Measurements from ENCODE around the gene DOCK2.

Gene DOCK2

DNA sequence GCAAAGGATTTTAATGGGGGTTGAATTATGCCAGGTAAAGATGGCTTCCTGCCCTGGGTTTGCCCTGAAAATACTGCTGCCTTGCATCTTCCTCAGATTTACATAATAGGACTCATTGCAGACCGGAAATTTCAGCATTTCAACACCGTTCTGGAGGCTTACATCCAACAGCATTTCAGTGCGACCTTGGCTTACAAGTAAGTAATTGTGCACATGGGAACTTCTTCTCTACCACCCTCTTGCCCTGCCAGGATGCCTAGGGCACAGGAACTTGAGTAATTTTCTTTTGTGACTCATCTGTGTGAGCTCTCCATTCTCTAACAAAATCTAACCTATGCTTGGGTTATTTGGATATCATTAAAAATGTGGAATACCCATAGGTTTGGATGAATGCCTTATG is 80.2 kb downstream of the DOCK2 start:
- TF ChIP-seq REST (IDR thresholded peaks at IDR 0.05; ENCODE audit: insufficient read depth in 1 of 2, low read depth in 2 of 2, low read length in 2 of 2) = no peak
- no peak for TF ChIP-seq TAF1 (IDR thresholded peaks at IDR 0.05; ENCODE audit: borderline replicate concordance, insufficient read depth, low read length)
- TF ChIP-seq POLR2AphosphoS5 (IDR thresholded peaks at IDR 0.05; ENCODE audit: low read depth, low read length) = no peak
- no peak for TF ChIP-seq SIN3A (IDR thresholded peaks at IDR 0.05; ENCODE audit: borderline replicate concordance, insufficient read depth, low read length)
- no peak for TF ChIP-seq FOXP2 (optimal IDR thresholded peaks at IDR 0.05; ENCODE audit: borderline replicate concordance, extremely low read depth, extremely low read length, insufficient read depth)

- TF ChIP-seq FOXP2 (optimal IDR thresholded peaks at IDR 0.05; ENCODE audit: borderline replicate concordance, extremely low read depth, extremely low read length, insufficient read depth) = no peak
These were observed 82.6 kb downstream of the DOCK2 start for GRCh38 chr5:169719360-169720314.

- TF ChIP-seq TAF1 (IDR thresholded peaks at IDR 0.05; ENCODE audit: borderline replicate concordance, insufficient read depth, low read length) (no peak), REST (IDR thresholded peaks at IDR 0.05; ENCODE audit: insufficient read depth in 1 of 2, low read depth in 2 of 2, low read length in 2 of 2) (no peak), FOXP2 (optimal IDR thresholded peaks at IDR 0.05; ENCODE audit: borderline replicate concordance, extremely low read depth, extremely low read length, insufficient read depth) (no peak), POLR2AphosphoS5 (IDR thresholded peaks at IDR 0.05; ENCODE audit: low read depth, low read length) (no peak), SIN3A (IDR thresholded peaks at IDR 0.05; ENCODE audit: borderline replicate concordance, insufficient read depth, low read length) (no peak)
These were observed 84.7 kb downstream of the DOCK2 start for GRCh38 chr5:169721771-169722170.

DNA sequence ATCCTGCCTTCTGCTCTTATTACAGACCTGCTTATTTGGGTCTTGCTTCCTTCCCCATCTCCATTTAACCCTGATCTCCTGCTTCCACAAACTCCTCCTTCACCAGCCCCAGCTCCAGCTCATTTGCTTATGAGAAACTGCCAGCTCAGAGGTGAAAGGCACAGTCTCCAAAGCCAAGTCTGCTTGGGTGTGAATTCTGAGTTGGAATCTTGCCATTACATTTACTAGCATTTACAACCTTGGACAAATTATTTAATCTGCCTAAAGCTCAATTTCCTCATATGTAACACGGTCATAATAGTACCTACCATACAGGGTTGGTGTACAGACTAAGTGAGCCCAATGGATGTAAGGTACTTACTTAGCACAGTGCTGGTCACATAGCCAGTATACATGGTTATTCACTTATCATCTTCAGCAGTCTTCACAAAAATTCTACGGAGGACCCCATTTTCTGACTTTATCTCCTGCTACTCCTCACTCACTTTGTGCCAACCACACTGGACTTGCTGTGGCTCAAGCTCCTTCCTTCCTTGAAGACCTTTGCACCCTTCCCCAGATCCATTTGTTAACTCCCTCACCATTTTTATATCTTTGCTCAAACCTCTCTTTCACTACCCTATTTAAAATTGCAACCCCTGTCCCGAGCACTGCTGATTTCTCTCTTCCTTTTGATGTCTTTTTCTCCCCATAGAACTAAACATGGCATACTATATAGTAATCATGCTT is 86.2 kb downstream of the DOCK2 start:
- TF ChIP-seq FOXP2 (optimal IDR thresholded peaks at IDR 0.05; ENCODE audit: borderline replicate concordance, extremely low read depth, extremely low read length, insufficient read depth) = no peak
- no peak for TF ChIP-seq SIN3A (IDR thresholded peaks at IDR 0.05; ENCODE audit: borderline replicate concordance, insufficient read depth, low read length)
- no peak for TF ChIP-seq TAF1 (IDR thresholded peaks at IDR 0.05; ENCODE audit: borderline replicate concordance, insufficient read depth, low read length)
- TF ChIP-seq REST (IDR thresholded peaks at IDR 0.05; ENCODE audit: insufficient read depth in 1 of 2, low read depth in 2 of 2, low read length in 2 of 2) = no peak
- no peak for TF ChIP-seq POLR2AphosphoS5 (IDR thresholded peaks at IDR 0.05; ENCODE audit: low read depth, low read length)

- TF ChIP-seq POLR2AphosphoS5 (IDR thresholded peaks at IDR 0.05; ENCODE audit: low read depth, low read length) = no peak
- TF ChIP-seq REST (IDR thresholded peaks at IDR 0.05; ENCODE audit: insufficient read depth in 1 of 2, low read depth in 2 of 2, low read length in 2 of 2) = no peak
- no peak for TF ChIP-seq SIN3A (IDR thresholded peaks at IDR 0.05; ENCODE audit: borderline replicate concordance, insufficient read depth, low read length)
- no peak for TF ChIP-seq FOXP2 (optimal IDR thresholded peaks at IDR 0.05; ENCODE audit: borderline replicate concordance, extremely low read depth, extremely low read length, insufficient read depth)
- no peak for TF ChIP-seq TAF1 (IDR thresholded peaks at IDR 0.05; ENCODE audit: borderline replicate concordance, insufficient read depth, low read length)
These were observed 87.4 kb downstream of the DOCK2 start for GRCh38 chr5:169724303-169725087.
